Measurements from ENCODE around the gene IGFBP7. TPM values are rescaled to one million over a fixed set of nuclear protein-coding genes. Genes with fewer than 3 reads are reported as not detected.

IGFBP7 gene
- total RNA-seq, 1 experiment from 2014 or later: not detected

- intact Hi-C loops (cut with micrococcal nuclease; ENCODE audit: unreplicated experiment): no loop called here
- no TSS peak for BruUV-seq (replicated peaks)
- Histone ChIP-seq H3K4me3 (ENCODE audit: low read depth, low read length, poor library complexity, severe bottlenecking) (no peak overlapping the region), H3K36me3 (ENCODE audit: insufficient read depth, low read length, poor library complexity, severe bottlenecking) (no peaks in the 10 kb centered on the region), H3K4me1 (ENCODE audit: insufficient read depth, low read length, poor library complexity, severe bottlenecking) (no peaks in the 10 kb centered on the region), H3K9me3 (ENCODE audit: low read depth, low read length, poor library complexity, severe bottlenecking) (no peaks in the 10 kb centered on the region), H3K27ac (ENCODE audit: low read depth, low read length, poor library complexity, severe bottlenecking) (no peak overlapping the region), H3K27me3 (replicated peaks; ENCODE audit: insufficient read depth, low read depth, low read length, poor library complexity) (no peaks in the 10 kb centered on the region)
- CTCF ChIA-PET: no interaction called here
- POLR2A ChIA-PET (ENCODE audit: low non-redundant PET): no interaction called here
- TF ChIP-seq CTCF (conservative IDR thresholded peaks at IDR 0.05; ENCODE audit: low read depth, low read length) (no peak), EZH2 (IDR thresholded peaks at IDR 0.05; ENCODE audit: borderline replicate concordance, low read depth, low read length, poor library complexity, severe bottlenecking) (no peak)
- no peak for DNase-seq (ENCODE audit: low spot score)
Measured at GRCh38 chr4:57144466-57144865, 34.3 kb upstream of the IGFBP7 start.

GRCh38 chr4:57139783-57140182 is 29.6 kb upstream of the IGFBP7 start:
- ChIA-PET CTCF (no interaction called here), POLR2A (ENCODE audit: low non-redundant PET) (no interaction called here)
- Histone ChIP-seq H3K4me1 (ENCODE audit: insufficient read depth, low read length, poor library complexity, severe bottlenecking) (no peaks in the 10 kb centered on the region), H3K9me3 (ENCODE audit: low read depth, low read length, poor library complexity, severe bottlenecking) (no peaks in the 10 kb centered on the region), H3K27ac (ENCODE audit: low read depth, low read length, poor library complexity, severe bottlenecking) (no peak overlapping the region), H3K27me3 (replicated peaks; ENCODE audit: insufficient read depth, low read depth, low read length, poor library complexity) (no peaks in the 10 kb centered on the region), H3K4me3 (ENCODE audit: low read depth, low read length, poor library complexity, severe bottlenecking) (no peak overlapping the region), H3K36me3 (ENCODE audit: insufficient read depth, low read length, poor library complexity, severe bottlenecking) (no peaks in the 10 kb centered on the region)
- intact Hi-C loops (cut with micrococcal nuclease; ENCODE audit: unreplicated experiment): no loop called here
- BruUV-seq (replicated peaks): no TSS peak
- TF ChIP-seq CTCF (conservative IDR thresholded peaks at IDR 0.05; ENCODE audit: low read depth, low read length): no peak
- TF ChIP-seq EZH2 (IDR thresholded peaks at IDR 0.05; ENCODE audit: borderline replicate concordance, low read depth, low read length, poor library complexity, severe bottlenecking): no peak
- no peak for DNase-seq (ENCODE audit: low spot score)

GRCh38 chr4:57137261-57137660 is 27.1 kb upstream of the IGFBP7 start:
- Histone ChIP-seq H3K27me3 (replicated peaks; ENCODE audit: insufficient read depth, low read depth, low read length, poor library complexity) (no peaks in the 10 kb centered on the region), H3K36me3 (ENCODE audit: insufficient read depth, low read length, poor library complexity, severe bottlenecking) (no peaks in the 10 kb centered on the region), H3K4me3 (ENCODE audit: low read depth, low read length, poor library complexity, severe bottlenecking) (no peak overlapping the region), H3K4me1 (ENCODE audit: insufficient read depth, low read length, poor library complexity, severe bottlenecking) (no peaks in the 10 kb centered on the region), H3K9me3 (ENCODE audit: low read depth, low read length, poor library complexity, severe bottlenecking) (no peaks in the 10 kb centered on the region), H3K27ac (ENCODE audit: low read depth, low read length, poor library complexity, severe bottlenecking) (no peak overlapping the region)
- TF ChIP-seq EZH2 (IDR thresholded peaks at IDR 0.05; ENCODE audit: borderline replicate concordance, low read depth, low read length, poor library complexity, severe bottlenecking): no peak
- TF ChIP-seq CTCF (conservative IDR thresholded peaks at IDR 0.05; ENCODE audit: low read depth, low read length): no peak
- no peak for DNase-seq (ENCODE audit: low spot score)
- BruUV-seq (replicated peaks): no TSS peak
- CTCF ChIA-PET: no interaction called here
- POLR2A ChIA-PET (ENCODE audit: low non-redundant PET): no interaction called here
- intact Hi-C loops (cut with micrococcal nuclease; ENCODE audit: unreplicated experiment): no loop called here

All from A673 (cell line).